Left lung (tissue), 10 donors: ENCODE results near the gene CYP39A1. TPM values are rescaled to one million over a fixed set of nuclear protein-coding genes. Genes with fewer than 3 reads are reported as not detected.

Experiments used
- ATAC-seq: fragments of 200-7000 bp; cut with Tn5 transposase; one replicate; pipeline ENCODE4 v1.9.1; 2020; ENCODE audit warnings: moderate library complexity
- DNase-seq, 4 donors: peaks; one replicate each; pipeline ENCODE4 v3.0.0-alpha.2; 2013 to 2020
- H3K27ac ChIP-seq, 2 donors: fragments of 200-600 bp; sonication (generic) in 1 of 2; one replicate each; pipeline versions ENCODE4 v1.5.0 to v1.8.0; 2020 to 2021
- H3K27me3 ChIP-seq, 2 donors: fragments of 200-600 bp; sonication (generic) in 1 of 2; one replicate each; pipeline versions ENCODE4 v1.5.0 to v1.8.0; 2020 to 2021
- H3K36me3 ChIP-seq, 2 donors: fragments of 200-600 bp; sonication (generic) in 1 of 2; one replicate each; pipeline versions ENCODE4 v1.5.0 to v1.8.0; 2020 to 2021
- H3K4me1 ChIP-seq, 2 donors: fragments of 200-600 bp; one replicate each; pipeline ENCODE4 v1.8.0; 2021
- H3K4me3 ChIP-seq, 2 donors: fragments of 200-600 bp; sonication (generic) in 1 of 2; one replicate each; pipeline versions ENCODE4 v1.5.0 to v1.8.0; 2020 to 2021; ENCODE audit warnings: mild to moderate bottlenecking in 1 of 2
- H3K9me3 ChIP-seq, 2 donors: fragments of 200-600 bp; sonication (generic) in 1 of 2; one replicate each; pipeline versions ENCODE4 v1.5.0 to v1.8.0; 2020 to 2021
- CTCF ChIP-seq, 2 donors: fragments of 200-600 bp; sonication (generic) in 1 of 2; IDR thresholded peaks; one replicate each; pipeline versions ENCODE4 v1.5.0 to v1.8.0; 2021; ENCODE audit warnings: antibody characterized with exemption in 2 of 2
- intact Hi-C, 2 donors: fragments of 100-400 bp; cut with DNase I; formaldehyde crosslinking; loops; one replicate each; pipeline versions ENCODE4 v1.11.2 to v1.14.2; 2022
- polyA plus RNA-seq, 6 donors: library from polyadenylated mRNA; unstranded; fragments of 120-200 nt; gene quantifications; one replicate each; pipeline ENCODE4 v1.2.1, GENCODE V29; 2013; ENCODE audit not compliant: insufficient read length in 6 of 6
- total RNA-seq, 2 donors: library from RNA; stranded (reverse); fragmentation: NEBNext Ultra II Directional; extraction: Animal tissue kit (Norgen Biotek cat#: 25700); gene quantifications; one replicate each; pipeline ENCODE4 v1.2.1, GENCODE V29; 2021
- donor health status: DM: no; HTN: yes; CAD: no.
- donor health status: DM: no; HTN: no; CAD: no.

Gene CYP39A1
- total and polyA plus RNA-seq, 8 donors = 4.5 to 11.9 (median 9.8) TPM

- DNase-seq = no peak
- Histone ChIP-seq H3K9me3 (no peaks in the 10 kb centered on the region), H3K4me1 (no peaks in the 10 kb centered on the region), H3K36me3 (no peaks in the 10 kb centered on the region), H3K27me3 (no peaks in the 10 kb centered on the region), H3K27ac (no peak overlapping the region), H3K4me3 (no peak overlapping the region)
- ATAC-seq = peak; percentile 32
- intact Hi-C loops = no loop called here
- no peak for TF ChIP-seq CTCF (IDR thresholded peaks at IDR 0.05)
These were observed 24.7 kb upstream of the CYP39A1 start for GRCh38 chr6:46677314-46677654.

DNA sequence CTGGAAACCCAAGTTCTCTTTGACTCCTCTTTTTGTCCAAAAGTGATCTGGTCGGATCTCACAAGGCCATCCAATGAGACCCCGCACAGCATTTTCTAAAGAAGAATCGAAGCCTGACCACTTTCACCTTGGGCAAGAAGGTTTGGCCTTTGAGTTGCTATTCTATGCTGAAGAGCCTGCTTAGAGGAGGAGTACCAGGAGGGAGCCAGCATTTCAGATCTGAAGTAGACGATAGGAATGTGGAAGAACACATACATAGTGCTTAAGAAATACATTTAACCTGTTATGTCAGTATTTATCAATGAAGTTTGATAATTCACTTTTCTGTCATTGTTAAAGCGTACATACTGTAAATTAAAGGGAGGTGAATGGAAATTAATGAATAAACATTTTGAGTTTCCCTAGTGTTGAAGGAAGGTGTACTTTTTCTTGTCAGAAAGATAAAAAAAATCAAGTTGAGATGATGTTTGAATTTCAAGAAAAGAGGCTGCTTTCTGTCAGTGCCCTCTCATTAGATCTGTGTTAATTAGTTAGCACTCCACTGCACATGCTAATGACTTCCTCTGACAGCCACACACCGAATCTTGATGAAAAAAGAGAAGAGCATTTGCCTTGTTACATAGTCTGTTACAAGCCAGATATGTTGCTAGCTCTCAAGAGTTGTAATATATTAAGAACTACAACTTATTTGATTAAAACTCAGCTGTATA lies 24.1 kb upstream of the CYP39A1 start:
- H3K27me3 ChIP-seq = no peaks in the 10 kb centered on the region
- peak; percentile 56 for ATAC-seq
- H3K36me3 ChIP-seq = no peaks in the 10 kb centered on the region
- H3K4me1 ChIP-seq = no peaks in the 10 kb centered on the region
- no peaks in the 10 kb centered on the region for H3K9me3 ChIP-seq
- H3K27ac ChIP-seq = no peak overlapping the region
- no peak for TF ChIP-seq CTCF (IDR thresholded peaks at IDR 0.05)
- no peak for DNase-seq
- intact Hi-C loops = no loop called here
- no peak overlapping the region for H3K4me3 ChIP-seq

- intact Hi-C loops = no loop called here
- Histone ChIP-seq H3K4me3 (no peak overlapping the region), H3K4me1 (no peaks in the 10 kb centered on the region), H3K27ac (no peak overlapping the region), H3K27me3 (no peaks in the 10 kb centered on the region), H3K36me3 (peaks cover 0 to 3% of the 10 kb centered on the region in 2 donors), H3K9me3 (no peaks in the 10 kb centered on the region)
- ATAC-seq (no peak), DNase-seq (no peak)
- no peak for TF ChIP-seq CTCF (IDR thresholded peaks at IDR 0.05)
These were observed 21.8 kb upstream of the CYP39A1 start for GRCh38 chr6:46674410-46674809.

- Histone ChIP-seq H3K27me3 (no peaks in the 10 kb centered on the region), H3K9me3 (no peaks in the 10 kb centered on the region), H3K4me3 (no peak overlapping the region), H3K36me3 (peaks cover 0 to 10% of the 10 kb centered on the region in 2 donors), H3K27ac (no peak overlapping the region), H3K4me1 (no peaks in the 10 kb centered on the region)
- intact Hi-C loops = no loop called here
- no peak for TF ChIP-seq CTCF (IDR thresholded peaks at IDR 0.05)
- no peak for ATAC-seq
- no peak for DNase-seq
These were observed 14.8 kb upstream of the CYP39A1 start for GRCh38 chr6:46667377-46667776.

DNA sequence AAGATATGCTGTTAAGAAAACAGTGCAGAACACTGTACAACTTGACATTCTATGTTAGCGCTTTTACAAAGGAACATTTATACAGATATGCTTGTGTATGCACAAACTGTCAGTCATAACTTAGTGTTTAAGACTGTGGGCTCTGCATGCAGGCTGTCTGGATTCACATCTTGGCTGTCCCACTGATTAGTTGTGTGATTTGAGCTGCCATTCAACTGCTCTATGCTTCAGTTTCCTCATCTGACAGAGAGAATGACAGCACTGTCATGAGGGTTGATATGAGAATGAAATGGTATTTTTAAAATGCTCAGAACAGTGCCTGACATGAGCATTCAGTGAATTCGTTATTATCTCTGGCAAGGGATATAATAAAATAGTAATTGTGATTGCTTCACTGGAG lies 8.9 kb upstream of the CYP39A1 start:
- no peaks in the 10 kb centered on the region for H3K9me3 ChIP-seq
- H3K27ac ChIP-seq = no peak overlapping the region
- DNase-seq (no peak), ATAC-seq (no peak)
- no peaks in the 10 kb centered on the region for H3K36me3 ChIP-seq
- no peak for TF ChIP-seq CTCF (IDR thresholded peaks at IDR 0.05)
- no peaks in the 10 kb centered on the region for H3K27me3 ChIP-seq
- intact Hi-C loops = no loop called here
- no peaks in the 10 kb centered on the region for H3K4me1 ChIP-seq
- no peak overlapping the region for H3K4me3 ChIP-seq
